ENCODE measurements around the gene AK4. TPM values are rescaled to one million over a fixed set of nuclear protein-coding genes. Genes with fewer than 3 reads are reported as not detected.
"Not testable (repeated sequence)": the region's sequence is repeated elsewhere in the genome, so short reads cannot be mapped to it uniquely, and the experiment has no call there.

AK4 gene
- total and polyA plus RNA-seq, 4 experiments from 2014 or later = 1.3 to 1.9 TPM; not detected in 2

DNA sequence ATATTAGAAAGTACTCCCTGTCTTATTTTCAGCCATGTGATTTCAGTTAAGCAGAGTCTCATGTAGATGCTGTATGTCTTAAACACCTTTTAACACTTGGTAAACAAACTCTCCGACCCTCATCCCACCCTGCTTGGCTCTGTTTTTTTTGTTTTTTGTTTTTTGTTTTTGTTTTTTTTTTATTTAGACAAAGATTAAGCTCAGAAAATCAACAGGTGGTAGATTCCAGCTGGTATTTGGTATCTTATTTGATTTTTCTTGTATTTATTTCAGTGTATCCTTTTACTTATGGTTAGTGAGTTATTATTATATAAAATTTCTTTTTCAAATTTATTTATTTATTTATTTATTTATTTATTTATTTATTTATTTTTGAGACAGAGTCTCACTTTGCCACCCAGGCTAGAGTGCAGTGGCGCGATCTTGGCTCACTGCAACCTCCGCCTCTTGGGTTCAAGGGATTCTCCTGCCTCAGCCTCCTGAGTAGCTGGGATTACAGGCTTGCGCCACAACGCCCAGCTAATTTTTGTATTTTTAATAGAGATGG is 4.8 kb upstream of the AK4 start:
- H3K27me3 ChIP-seq (ENCODE audit: insufficient read depth, low read length); DNase-seq; H3K9me3 Mint-ChIP-seq; CTCF ChIA-PET (ENCODE audit: partially characterized antibody); H3K4me3 ChIP-seq (ENCODE audit: low read length in 2 of 2); intact Hi-C loops (cut with micrococcal nuclease); H3K4me3 Mint-ChIP-seq; H3K36me3 ChIP-seq (ENCODE audit: insufficient read depth, low read length); H3K4me1 ChIP-seq (ENCODE audit: insufficient read depth, low read length); H3K36me3 Mint-ChIP-seq; H3K27ac Mint-ChIP-seq; H3K4me1 Mint-ChIP-seq; POLR2A ChIA-PET (ENCODE audit: partially characterized antibody); H3K27ac ChIP-seq (ENCODE audit: low read depth, low read length); H3K9me3 ChIP-seq (ENCODE audit: control insufficient read depth in 1 of 2, low read length in 2 of 2): not testable (repeated sequence)
- peaks cover 24 to 36% of the 10 kb centered on the region in 2 donors for H3K27me3 Mint-ChIP-seq

DNA sequence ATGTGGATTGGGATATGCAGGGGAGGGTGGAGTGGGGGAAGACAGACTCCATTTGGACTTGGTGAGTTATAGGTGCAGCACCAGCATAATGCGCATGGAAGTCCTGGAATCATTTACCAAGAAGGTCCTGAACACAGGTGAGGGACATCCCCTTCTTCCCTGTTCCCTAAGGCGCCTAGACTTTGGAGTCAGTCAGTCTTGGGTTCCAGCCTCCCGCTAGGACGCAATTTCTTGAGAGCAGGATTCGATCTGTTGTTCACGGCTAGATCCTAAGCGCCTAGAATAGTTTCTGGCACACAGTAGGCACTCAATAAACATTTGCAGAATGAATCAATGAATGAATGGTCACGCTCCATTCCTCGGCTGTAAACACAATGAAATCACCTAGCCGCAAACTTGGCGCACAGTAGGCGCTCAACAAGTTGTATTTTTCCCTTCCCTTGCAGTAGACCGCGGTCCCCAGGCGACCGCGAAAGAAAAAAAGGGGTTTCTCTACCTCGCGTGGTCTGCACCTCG is 1.0 kb upstream of the AK4 start:
- CTCF ChIA-PET (ENCODE audit: partially characterized antibody) = no interaction called here
- no peaks in the 10 kb centered on the region for H3K36me3 Mint-ChIP-seq

DNA sequence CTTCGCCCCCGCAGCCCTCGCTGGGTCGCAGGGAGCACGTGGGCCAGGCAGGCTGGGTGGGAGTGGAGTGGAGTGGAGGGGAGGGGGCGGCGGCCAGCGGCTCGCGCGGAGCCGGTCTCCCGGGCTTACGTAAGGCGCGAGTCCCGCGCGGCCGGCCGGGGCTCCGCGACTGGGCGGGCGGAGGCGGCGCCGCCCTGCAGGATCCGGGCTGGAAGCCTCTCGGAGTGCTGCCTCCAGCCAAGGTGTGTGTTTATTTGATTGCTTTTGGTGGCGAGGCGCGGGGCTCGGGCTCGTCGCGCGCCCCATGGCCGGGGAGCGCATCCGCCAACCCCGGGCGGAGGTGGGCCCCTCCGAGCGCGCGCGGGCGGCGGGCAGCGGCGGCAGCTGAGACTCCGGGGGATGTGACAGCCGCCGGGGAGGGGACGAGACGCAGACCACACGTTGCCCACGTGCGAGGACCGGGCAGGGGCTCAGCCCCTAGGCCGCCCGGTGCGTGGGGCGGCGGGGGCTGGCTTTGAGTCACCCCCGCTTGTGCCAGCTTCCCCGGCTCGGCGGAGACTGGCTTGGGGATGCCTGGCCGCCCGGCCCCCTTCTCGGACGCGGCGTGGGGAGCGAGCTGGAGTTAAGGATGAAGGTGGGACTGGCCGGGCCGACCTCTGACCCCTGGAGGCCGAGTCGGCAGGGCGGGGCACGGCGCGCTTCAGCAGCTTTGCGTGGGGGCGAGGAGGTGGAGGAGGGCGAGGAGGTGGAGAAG is 402 bp upstream of the AK4 start:
- Mint-ChIP-seq H3K27me3 (peaks cover 33 to 44% of the 10 kb centered on the region in 2 donors), H3K4me1 (peaks cover 9 to 18% (median 14%) of the 10 kb centered on the region in 4 donors), H3K4me3 (peak overlapping the region; percentile 75 to 86 (median 79)), H3K27ac (no peak overlapping the region), H3K9me3 (peaks cover 0 to 2% (median 0%) of the 10 kb centered on the region in 8 donors), H3K36me3 (no peaks in the 10 kb centered on the region)
- Histone ChIP-seq H3K4me1 (ENCODE audit: insufficient read depth, low read length) (peaks cover 14% of the 10 kb centered on the region), H3K9me3 (ENCODE audit: control insufficient read depth in 1 of 2, low read length in 2 of 2) (no peaks in the 10 kb centered on the region), H3K27me3 (ENCODE audit: insufficient read depth, low read length) (peaks cover 5% of the 10 kb centered on the region), H3K4me3 (ENCODE audit: low read length in 2 of 2) (peak overlapping the region in 1 of 2 donors; percentile 8), H3K36me3 (ENCODE audit: insufficient read depth, low read length) (no peaks in the 10 kb centered on the region), H3K27ac (ENCODE audit: low read depth, low read length) (no peak overlapping the region)
- CTCF ChIA-PET (ENCODE audit: partially characterized antibody) = no interaction called here
- POLR2A ChIA-PET (ENCODE audit: partially characterized antibody) = no interaction called here
- intact Hi-C loops (cut with micrococcal nuclease) = no loop called here
- peak in 3 of 5 donors; percentile 6 to 31 (median 9) for DNase-seq

More for the DNA sequence above, 1.0 kb upstream of the AK4 start:
- H3K27ac ChIP-seq (ENCODE audit: low read depth, low read length) = no peak overlapping the region
- peaks cover 14% of the 10 kb centered on the region for H3K4me1 ChIP-seq (ENCODE audit: insufficient read depth, low read length)
- DNase-seq = no peak
- no peaks in the 10 kb centered on the region for H3K36me3 ChIP-seq (ENCODE audit: insufficient read depth, low read length)
- peak overlapping the region; percentile 67 to 84 (median 77) for H3K4me3 Mint-ChIP-seq
- POLR2A ChIA-PET (ENCODE audit: partially characterized antibody) = no interaction called here
- H3K9me3 Mint-ChIP-seq = peaks cover 0 to 2% (median 0%) of the 10 kb centered on the region in 8 donors
- H3K4me3 ChIP-seq (ENCODE audit: low read length in 2 of 2) = peak overlapping the region in 1 of 2 donors; percentile 8
- intact Hi-C loops (cut with micrococcal nuclease) = no loop called here
- peaks cover 5% of the 10 kb centered on the region for H3K27me3 ChIP-seq (ENCODE audit: insufficient read depth, low read length)
- peaks cover 9 to 18% (median 14%) of the 10 kb centered on the region in 4 donors for H3K4me1 Mint-ChIP-seq
- H3K27me3 Mint-ChIP-seq = peaks cover 33 to 44% of the 10 kb centered on the region in 2 donors
- H3K9me3 ChIP-seq (ENCODE audit: control insufficient read depth in 1 of 2, low read length in 2 of 2) = no peaks in the 10 kb centered on the region
- no peak overlapping the region for H3K27ac Mint-ChIP-seq

DNA sequence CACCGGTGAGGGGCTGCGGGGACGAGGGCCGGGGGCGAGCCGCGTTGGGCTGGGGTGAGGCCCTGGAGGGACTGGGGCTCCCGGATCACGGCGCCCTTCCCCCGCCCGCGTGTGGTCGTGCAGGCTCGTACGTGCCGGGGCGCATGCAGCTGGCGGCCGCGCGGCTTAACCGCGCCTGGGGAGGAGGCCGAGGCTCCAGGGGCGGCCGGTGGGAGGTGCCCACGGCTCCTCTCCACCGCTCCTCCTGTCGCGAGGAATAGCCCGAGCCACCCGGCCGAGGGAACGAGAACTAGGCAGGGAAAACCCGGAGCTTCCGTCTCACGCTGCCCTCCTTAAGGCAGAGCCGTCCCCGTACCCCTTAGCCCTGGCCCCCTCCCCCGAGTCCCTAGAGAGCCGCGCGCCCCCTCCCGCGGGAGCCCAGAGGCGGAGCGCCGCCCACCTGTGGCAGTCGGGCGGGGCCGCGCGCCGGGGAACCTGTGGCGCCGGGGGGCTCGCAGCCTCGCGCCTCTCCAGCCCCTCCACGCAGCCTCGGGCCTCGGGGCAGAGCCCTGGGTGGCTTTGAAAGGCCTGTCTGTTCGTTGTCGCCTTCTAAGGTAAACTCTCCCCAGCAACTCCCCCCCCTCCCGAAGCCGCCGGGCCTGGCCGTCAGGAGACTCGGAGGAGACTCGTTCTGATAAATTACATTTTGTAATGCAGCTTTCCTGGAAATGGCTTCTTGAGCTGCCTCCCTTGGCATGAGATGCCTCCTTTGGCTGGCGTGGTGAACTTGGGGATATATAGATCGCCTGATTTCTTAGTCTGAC is 746 bp downstream of the AK4 start:
- Mint-ChIP-seq H3K27ac (peak overlapping the region in 1 of 7 donors; percentile 41), H3K4me3 (peak overlapping the region; percentile 80 to 94 (median 84)), H3K27me3 (peaks cover 35 to 47% of the 10 kb centered on the region in 2 donors), H3K9me3 (peaks cover 0 to 2% (median 0%) of the 10 kb centered on the region in 8 donors), H3K4me1 (peaks cover 9 to 18% (median 14%) of the 10 kb centered on the region in 4 donors), H3K36me3 (no peaks in the 10 kb centered on the region)
- intact Hi-C loops (cut with micrococcal nuclease) = no loop called here
- POLR2A ChIA-PET (ENCODE audit: partially characterized antibody) = no interaction called here
- no peaks in the 10 kb centered on the region for H3K36me3 ChIP-seq (ENCODE audit: insufficient read depth, low read length)
- DNase-seq = peak in 3 of 5 donors; percentile 2 to 19 (median 4)
- CTCF ChIA-PET (ENCODE audit: partially characterized antibody) = no interaction called here
- peaks cover 5% of the 10 kb centered on the region for H3K27me3 ChIP-seq (ENCODE audit: insufficient read depth, low read length)
- peak overlapping the region; percentile 19 to 36 for H3K4me3 ChIP-seq (ENCODE audit: low read length in 2 of 2)
- H3K4me1 ChIP-seq (ENCODE audit: insufficient read depth, low read length) = peaks cover 14% of the 10 kb centered on the region
- no peak overlapping the region for H3K27ac ChIP-seq (ENCODE audit: low read depth, low read length)
- no peaks in the 10 kb centered on the region for H3K9me3 ChIP-seq (ENCODE audit: control insufficient read depth in 1 of 2, low read length in 2 of 2)

DNA sequence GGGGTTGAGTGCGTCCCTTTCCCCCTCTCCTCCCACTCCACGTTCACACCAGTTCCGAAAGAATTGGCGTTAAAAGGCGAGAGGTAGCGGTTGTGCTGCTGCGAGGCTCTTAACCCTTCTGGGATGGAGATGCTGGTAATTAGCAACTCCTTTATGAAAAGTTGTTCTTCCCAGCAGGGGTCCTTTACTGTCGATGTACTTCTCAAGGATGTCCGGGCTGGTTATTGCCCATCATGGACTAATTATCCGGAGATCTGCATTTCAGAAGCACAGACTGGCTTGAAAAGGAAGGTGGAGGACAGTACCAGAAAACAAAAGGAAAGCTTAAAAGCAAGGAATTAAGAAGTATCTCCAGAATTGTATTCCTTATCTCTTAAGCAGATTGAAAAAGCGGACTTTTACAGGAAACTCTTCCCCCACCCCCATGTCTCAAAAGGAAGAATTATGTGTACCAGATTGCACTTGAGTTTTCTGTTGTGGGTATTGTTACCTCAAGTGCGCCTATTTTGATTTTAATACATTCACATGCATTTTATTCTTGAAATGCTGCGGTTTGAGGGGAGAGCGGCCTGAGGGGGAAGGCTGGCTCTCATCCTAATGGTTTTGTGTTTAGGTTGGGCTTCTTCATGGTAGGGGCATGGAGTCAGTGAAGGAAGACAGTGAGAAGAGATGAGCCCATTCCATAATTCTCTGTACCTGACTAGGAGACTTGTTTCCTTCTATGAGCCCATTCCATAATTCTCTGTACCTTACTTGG is 1.5 kb downstream of the AK4 start:
- DNase-seq = peak in 2 of 5 donors; percentile 1
- intact Hi-C loops (cut with micrococcal nuclease) = no loop called here

DNA sequence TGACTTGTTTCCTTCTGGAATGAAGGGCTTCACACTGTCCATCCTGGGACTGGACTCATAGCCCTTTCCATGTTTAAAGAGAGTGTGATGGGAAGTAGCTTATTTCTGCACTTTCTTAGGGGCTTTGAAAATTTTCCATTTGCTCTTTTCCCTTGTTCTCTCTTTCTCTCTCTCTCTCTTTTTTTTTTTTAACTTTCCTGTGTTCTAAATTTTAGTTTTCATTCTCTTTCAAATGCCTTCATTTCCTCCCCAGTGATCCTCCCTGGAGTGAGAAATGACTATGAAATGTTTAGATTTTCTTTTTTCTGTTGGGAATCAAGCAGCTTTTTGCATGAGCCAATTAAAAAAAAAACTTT is 2.1 kb downstream of the AK4 start:
- Histone ChIP-seq H3K9me3 (ENCODE audit: control insufficient read depth in 1 of 2, low read length in 2 of 2) (no peaks in the 10 kb centered on the region), H3K4me1 (ENCODE audit: insufficient read depth, low read length) (peaks cover 14% of the 10 kb centered on the region), H3K27me3 (ENCODE audit: insufficient read depth, low read length) (peaks cover 5% of the 10 kb centered on the region), H3K36me3 (ENCODE audit: insufficient read depth, low read length) (no peaks in the 10 kb centered on the region), H3K4me3 (ENCODE audit: low read length in 2 of 2) (no peak overlapping the region), H3K27ac (ENCODE audit: low read depth, low read length) (no peak overlapping the region)
- Mint-ChIP-seq H3K4me3 (peak overlapping the region in 6 of 8 donors; percentile 20 to 94 (median 40)), H3K4me1 (peaks cover 9 to 18% (median 14%) of the 10 kb centered on the region in 4 donors), H3K27ac (no peak overlapping the region), H3K36me3 (no peaks in the 10 kb centered on the region), H3K27me3 (peaks cover 32 to 41% of the 10 kb centered on the region in 2 donors), H3K9me3 (peaks cover 0 to 2% (median 0%) of the 10 kb centered on the region in 8 donors)
- no peak for DNase-seq
- POLR2A ChIA-PET (ENCODE audit: partially characterized antibody) = no interaction called here
- CTCF ChIA-PET (ENCODE audit: partially characterized antibody) = no interaction called here
- intact Hi-C loops (cut with micrococcal nuclease) = no loop called here

More for the DNA sequence above, 1.5 kb downstream of the AK4 start:
- no peaks in the 10 kb centered on the region for H3K36me3 Mint-ChIP-seq
- H3K27ac Mint-ChIP-seq = peak overlapping the region in 1 of 7 donors; percentile 41
- POLR2A ChIA-PET (ENCODE audit: partially characterized antibody) = no interaction called here
- H3K27me3 ChIP-seq (ENCODE audit: insufficient read depth, low read length) = peaks cover 5% of the 10 kb centered on the region
- peak overlapping the region; percentile 80 to 94 (median 84) for H3K4me3 Mint-ChIP-seq
- H3K36me3 ChIP-seq (ENCODE audit: insufficient read depth, low read length) = no peaks in the 10 kb centered on the region
- H3K9me3 ChIP-seq (ENCODE audit: control insufficient read depth in 1 of 2, low read length in 2 of 2) = no peaks in the 10 kb centered on the region
- CTCF ChIA-PET (ENCODE audit: partially characterized antibody) = no interaction called here
- H3K27ac ChIP-seq (ENCODE audit: low read depth, low read length) = no peak overlapping the region
- H3K4me1 Mint-ChIP-seq = peaks cover 9 to 18% (median 14%) of the 10 kb centered on the region in 4 donors
- H3K4me3 ChIP-seq (ENCODE audit: low read length in 2 of 2) = peak overlapping the region; percentile 19 to 36
- peaks cover 37 to 45% of the 10 kb centered on the region in 2 donors for H3K27me3 Mint-ChIP-seq
- peaks cover 14% of the 10 kb centered on the region for H3K4me1 ChIP-seq (ENCODE audit: insufficient read depth, low read length)
- peaks cover 0 to 2% (median 0%) of the 10 kb centered on the region in 8 donors for H3K9me3 Mint-ChIP-seq

Data from CD4-positive, alpha-beta memory T cell (primary cell).